ENCODE data around the gene GPR108. TPM values are rescaled to one million over a fixed set of nuclear protein-coding genes. Genes with fewer than 3 reads are reported as not detected.

The GPR108 gene
- polyA plus RNA-seq, 1 donor (not counting 4 experiments of a cell fraction or from before 2014, with no cell fraction given) = 57.7 TPM

DNA sequence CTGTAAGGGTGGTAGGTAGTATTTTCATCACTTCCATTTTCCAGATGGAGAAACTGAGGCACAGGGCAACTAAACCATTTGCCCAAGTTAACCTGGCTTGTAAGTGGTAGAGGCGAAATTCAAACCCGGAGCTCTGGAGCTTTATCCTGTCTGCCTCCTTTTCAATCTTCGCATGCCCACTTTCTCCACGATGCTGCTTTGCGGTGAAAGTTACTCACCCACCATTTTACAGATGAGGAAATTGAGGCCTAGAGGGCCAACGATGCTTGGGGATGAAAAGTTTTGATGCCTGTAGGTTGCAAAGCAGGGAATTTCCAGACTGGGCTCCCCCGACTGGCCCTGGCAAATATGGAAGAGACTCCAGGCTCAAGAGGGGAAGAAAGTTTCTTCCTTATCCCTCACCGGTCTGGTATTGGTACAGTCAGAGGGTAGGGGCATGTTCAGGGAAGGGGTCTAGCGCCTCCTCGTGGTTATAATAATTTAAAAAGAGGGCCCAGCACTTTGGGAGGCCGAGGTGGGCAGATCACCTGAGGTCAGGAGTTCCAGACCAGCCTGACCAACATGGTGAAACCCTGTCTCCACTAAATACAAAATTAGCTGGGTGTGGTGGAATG, 31.7 kb upstream of the GPR108 start:
- H3K79me2 ChIP-seq (ENCODE audit: control insufficient read depth, insufficient read depth, low read length) = peaks cover 18% of the 10 kb centered on the region
- FAIRE-seq = no peak
- no peak overlapping the region for H2AFZ ChIP-seq (ENCODE audit: control insufficient read depth, low read length)
- dilution Hi-C loops (cut with MboI; ENCODE audit: extremely low pct_ligation_motif_present, low sequenced_read_pairs) = no loop called here
- no peak for DNase-seq (ENCODE audit: low read depth, low spot score)
- H3K27me3 ChIP-seq (ENCODE audit: control insufficient read depth, extremely low read depth, insufficient read depth, low read length) = no peaks in the 10 kb centered on the region
- TF ChIP-seq EZH2 (IDR thresholded peaks at IDR 0.05; ENCODE audit: low read length) = no peak
- TF ChIP-seq, protein P1, sequence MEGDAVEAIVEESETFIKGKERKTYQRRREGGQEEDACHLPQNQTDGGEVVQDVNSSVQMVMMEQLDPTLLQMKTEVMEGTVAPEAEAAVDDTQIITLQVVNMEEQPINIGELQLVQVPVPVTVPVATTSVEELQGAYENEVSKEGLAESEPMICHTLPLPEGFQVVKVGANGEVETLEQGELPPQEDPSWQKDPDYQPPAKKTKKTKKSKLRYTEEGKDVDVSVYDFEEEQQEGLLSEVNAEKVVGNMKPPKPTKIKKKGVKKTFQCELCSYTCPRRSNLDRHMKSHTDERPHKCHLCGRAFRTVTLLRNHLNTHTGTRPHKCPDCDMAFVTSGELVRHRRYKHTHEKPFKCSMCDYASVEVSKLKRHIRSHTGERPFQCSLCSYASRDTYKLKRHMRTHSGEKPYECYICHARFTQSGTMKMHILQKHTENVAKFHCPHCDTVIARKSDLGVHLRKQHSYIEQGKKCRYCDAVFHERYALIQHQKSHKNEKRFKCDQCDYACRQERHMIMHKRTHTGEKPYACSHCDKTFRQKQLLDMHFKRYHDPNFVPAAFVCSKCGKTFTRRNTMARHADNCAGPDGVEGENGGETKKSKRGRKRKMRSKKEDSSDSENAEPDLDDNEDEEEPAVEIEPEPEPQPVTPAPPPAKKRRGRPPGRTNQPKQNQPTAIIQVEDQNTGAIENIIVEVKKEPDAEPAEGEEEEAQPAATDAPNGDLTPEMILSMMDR (optimal IDR thresholded peaks at IDR 0.05 in 1 of 3, IDR thresholded peaks at IDR 0.05 in 1 of 3, conservative IDR thresholded peaks at IDR 0.05 in 1 of 3; ENCODE audit: extremely low read depth in 1 of 3, insufficient read depth in 2 of 3, low read length in 3 of 3) = peak in 2 of 3 experiments; percentile 27 to 41
- no peaks in the 10 kb centered on the region for H4K20me1 ChIP-seq (ENCODE audit: control insufficient read depth, extremely low read depth, insufficient read depth, low read length)
- H3K4me3 ChIP-seq (ENCODE audit: control insufficient read depth in 2 of 3, extremely low read depth in 1 of 3, insufficient read depth in 2 of 3, low read depth in 1 of 3, low read length in 3 of 3) = no peak overlapping the region
- no peak overlapping the region for H3K27ac ChIP-seq (ENCODE audit: control insufficient read depth, insufficient read depth, low read length)
- peaks cover 16% of the 10 kb centered on the region for H3K4me1 ChIP-seq (ENCODE audit: control insufficient read depth, extremely low read depth, insufficient read depth, low read length)
- H3K9me1 ChIP-seq (ENCODE audit: control insufficient read depth, extremely low read depth, insufficient read depth, low read length) = no peaks in the 10 kb centered on the region
- no peak overlapping the region for H3K4me2 ChIP-seq (ENCODE audit: control insufficient read depth, extremely low read depth, insufficient read depth, low read depth, low read length)
- H3K9ac ChIP-seq (ENCODE audit: control insufficient read depth, extremely low read depth, insufficient read depth, low read length) = no peak overlapping the region
- H3K9me3 ChIP-seq (ENCODE audit: control insufficient read depth, low read depth, low read length) = no peaks in the 10 kb centered on the region
- H3K36me3 ChIP-seq (ENCODE audit: control insufficient read depth in 2 of 2, extremely low read depth in 1 of 2, insufficient read depth in 2 of 2, low read length in 2 of 2) = peaks cover 2 to 10% of the 10 kb centered on the region in 2 experiments

DNA sequence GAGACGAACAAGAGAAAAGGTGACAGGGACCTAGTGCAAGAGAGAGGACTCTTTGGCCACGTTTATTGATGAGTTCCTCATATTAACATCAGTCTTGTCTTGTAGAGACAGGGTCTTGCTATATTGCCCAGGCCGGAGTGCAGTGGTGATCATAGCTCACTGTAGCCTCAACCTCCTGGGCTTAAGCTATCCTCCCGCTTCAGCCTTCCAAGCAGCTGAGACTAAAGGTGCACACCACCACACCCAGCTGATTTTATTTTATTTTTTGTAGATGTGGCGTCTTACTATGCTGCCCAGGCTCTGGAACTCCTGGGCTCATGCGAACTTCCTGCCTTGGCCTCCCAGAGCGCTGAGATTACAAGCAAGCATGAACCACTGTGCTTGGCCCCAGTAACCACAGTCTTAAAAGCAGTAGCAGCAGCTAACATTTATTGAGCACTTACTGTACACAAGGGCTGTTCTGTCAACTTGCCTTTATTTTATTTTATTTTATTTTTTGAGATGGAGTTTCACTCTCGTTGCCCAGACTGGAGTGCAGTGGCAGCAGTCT, 30.9 kb upstream of the GPR108 start:
- peaks cover 16% of the 10 kb centered on the region for H3K4me1 ChIP-seq (ENCODE audit: control insufficient read depth, extremely low read depth, insufficient read depth, low read length)
- H3K9me3 ChIP-seq (ENCODE audit: control insufficient read depth, low read depth, low read length) = no peaks in the 10 kb centered on the region
- no peaks in the 10 kb centered on the region for H3K27me3 ChIP-seq (ENCODE audit: control insufficient read depth, extremely low read depth, insufficient read depth, low read length)
- peaks cover 6 to 16% of the 10 kb centered on the region in 2 experiments for H3K36me3 ChIP-seq (ENCODE audit: control insufficient read depth in 2 of 2, extremely low read depth in 1 of 2, insufficient read depth in 2 of 2, low read length in 2 of 2)
- DNase-seq (ENCODE audit: low read depth, low spot score) (no peak), FAIRE-seq (no peak)
- TF ChIP-seq, protein P1 (optimal IDR thresholded peaks at IDR 0.05 in 1 of 3, IDR thresholded peaks at IDR 0.05 in 1 of 3, conservative IDR thresholded peaks at IDR 0.05 in 1 of 3; ENCODE audit: extremely low read depth in 1 of 3, insufficient read depth in 2 of 3, low read length in 3 of 3) = no peak
- no peak for TF ChIP-seq EZH2 (IDR thresholded peaks at IDR 0.05; ENCODE audit: low read length)
- H3K9me1 ChIP-seq (ENCODE audit: control insufficient read depth, extremely low read depth, insufficient read depth, low read length) = no peaks in the 10 kb centered on the region
- peaks cover 25% of the 10 kb centered on the region for H3K79me2 ChIP-seq (ENCODE audit: control insufficient read depth, insufficient read depth, low read length)
- no peak overlapping the region for H3K9ac ChIP-seq (ENCODE audit: control insufficient read depth, extremely low read depth, insufficient read depth, low read length)
- H3K27ac ChIP-seq (ENCODE audit: control insufficient read depth, insufficient read depth, low read length) = peak overlapping the region; percentile 95
- H2AFZ ChIP-seq (ENCODE audit: control insufficient read depth, low read length) = no peak overlapping the region
- peak overlapping the region; percentile 94 for H3K4me2 ChIP-seq (ENCODE audit: control insufficient read depth, extremely low read depth, insufficient read depth, low read depth, low read length)
- dilution Hi-C loops (cut with MboI; ENCODE audit: extremely low pct_ligation_motif_present, low sequenced_read_pairs) = no loop called here
- no peaks in the 10 kb centered on the region for H4K20me1 ChIP-seq (ENCODE audit: control insufficient read depth, extremely low read depth, insufficient read depth, low read length)
- H3K4me3 ChIP-seq (ENCODE audit: control insufficient read depth in 2 of 3, extremely low read depth in 1 of 3, insufficient read depth in 2 of 3, low read depth in 1 of 3, low read length in 3 of 3) = peak overlapping the region in 1 of 3 experiments; percentile 74

Measured in keratinocyte (primary cell).